Neural cell (in vitro differentiated cells): Measurements from ENCODE around the gene TBC1D3K. TPM values are rescaled to one million over a fixed set of nuclear protein-coding genes. Genes with fewer than 3 reads are reported as not detected.
"Not testable (repeated sequence)": the region's sequence is repeated elsewhere in the genome, so short reads cannot be mapped to it uniquely, and the experiment has no call there.

Source experiments
- H2AFZ ChIP-seq: fragments of 200-600, 300-800 bp; sonication (generic), shearing (Covaris generic); 2 replicates; pipeline ENCODE4 v1.6.0; 2014; ENCODE audit warnings: low read depth, mild to moderate bottlenecking, antibody characterized with exemption, low read length, moderate library complexity
- H3F3A ChIP-seq: fragments of 200-600 bp; shearing (Covaris generic); 2 replicates; pipeline ENCODE4 v1.6.1; 2016; ENCODE audit warnings: mild to moderate bottlenecking, moderate library complexity, mixed read lengths, antibody characterized with exemption, low read length; ENCODE audit not compliant: insufficient read depth, poor library complexity, severe bottlenecking
- H3K27ac ChIP-seq: fragments of 200-600, 300-800 bp; sonication (generic), shearing (Covaris generic); 2 replicates; pipeline ENCODE4 v1.5.1; 2014; ENCODE audit warnings: mild to moderate bottlenecking, low read length, moderate library complexity
- H3K27me3 ChIP-seq: fragments of 300-800, 200-600 bp; sonication (generic), shearing (Covaris generic); 2 replicates; pipeline ENCODE4 v1.6.0; 2014; ENCODE audit warnings: mild to moderate bottlenecking, low read depth, low read length, moderate library complexity; ENCODE audit not compliant: insufficient read depth
- H3K36me3 ChIP-seq: fragments of 300-800, 200-600 bp; sonication (generic), shearing (Covaris generic); 2 replicates; pipeline ENCODE4 v1.5.1; 2014; ENCODE audit warnings: mild to moderate bottlenecking, antibody characterized with exemption, low read length, moderate library complexity; ENCODE audit not compliant: insufficient read depth
- H3K4me2 ChIP-seq: fragments of 300-800, 200-600 bp; sonication (generic), shearing (Covaris generic); 2 replicates; pipeline ENCODE4 v1.6.0; 2014; ENCODE audit warnings: mild to moderate bottlenecking, low read length
- H3K4me3 ChIP-seq: fragments of 300-800, 200-600 bp; sonication (generic), shearing (Covaris generic); 2 replicates; pipeline ENCODE4 v1.5.1; 2014; ENCODE audit warnings: mild to moderate bottlenecking, low read length, moderate library complexity
- H3K79me2 ChIP-seq: fragments of 200-600 bp; shearing (Covaris generic); replicated peaks from 2 replicates; pipeline ENCODE4 v1.6.0; 2014; ENCODE audit warnings: mild to moderate bottlenecking, low read length, moderate library complexity; ENCODE audit not compliant: insufficient read depth
- H3K9ac ChIP-seq: fragments of 300-800, 200-600 bp; sonication (generic), shearing (Covaris generic); 2 replicates; pipeline ENCODE4 v1.6.1; 2016; ENCODE audit warnings: mild to moderate bottlenecking, low read length, mixed read lengths
- H3K9me2 ChIP-seq: fragments of 200-600 bp; shearing (Covaris generic); 2 replicates; pipeline ENCODE4 v1.6.1; 2016; ENCODE audit warnings: mild to moderate bottlenecking, low read length, mixed read lengths; ENCODE audit not compliant: insufficient read depth
- H3K9me3 ChIP-seq: fragments of 200-600, 300-800 bp; sonication (generic), shearing (Covaris generic); 2 replicates; pipeline ENCODE4 v1.6.1; 2016; ENCODE audit warnings: mild to moderate bottlenecking, mixed run types, low read length, moderate library complexity, mixed read lengths
- H4K20me1 ChIP-seq: fragments of 200-600 bp; shearing (Covaris generic); 2 replicates; pipeline ENCODE4 v1.6.1; 2016; ENCODE audit warnings: mild to moderate bottlenecking, mixed run types; ENCODE audit not compliant: insufficient read depth
- CTCF ChIP-seq: fragments of 450-650 bp; IDR thresholded peaks from 2 replicates; pipeline ENCODE4 v1.5.1; 2014; ENCODE audit warnings: antibody characterized with exemption, mild to moderate bottlenecking, moderate library complexity; ENCODE audit not compliant: poor library complexity, severe bottlenecking
- EP300 ChIP-seq: fragments of 450-650 bp; conservative IDR thresholded peaks from 2 replicates; pipeline ENCODE4 v1.6.1; 2014; ENCODE audit warnings: antibody characterized with exemption, mild to moderate bottlenecking, moderate library complexity; ENCODE audit not compliant: poor library complexity, severe bottlenecking
- EZH2 ChIP-seq: fragments of 200-600, 300-800 bp; shearing (Covaris generic), sonication (generic); IDR thresholded peaks from 2 replicates; pipeline ENCODE4 v1.6.1; 2014; ENCODE audit warnings: antibody characterized with exemption, low read length, borderline replicate concordance, mild to moderate bottlenecking; ENCODE audit not compliant: insufficient read depth, poor library complexity, severe bottlenecking
- MXI1 ChIP-seq: fragments of 450-650 bp; conservative IDR thresholded peaks from 2 replicates; pipeline ENCODE4 v1.6.1; 2014; ENCODE audit warnings: antibody characterized with exemption, mild to moderate bottlenecking; ENCODE audit not compliant: poor library complexity, severe bottlenecking
- POLR2AphosphoS5 ChIP-seq: IDR thresholded peaks from 2 replicates; pipeline ENCODE4 v1.6.1; 2012
- RAD21 ChIP-seq: fragments of 450-650 bp; conservative IDR thresholded peaks from 2 replicates; pipeline ENCODE4 v1.6.1; 2014; ENCODE audit warnings: antibody characterized with exemption, mild to moderate bottlenecking, moderate library complexity
- REST ChIP-seq: IDR thresholded peaks from 2 replicates; pipeline ENCODE4 v1.6.1; 2012; ENCODE audit warnings: borderline replicate concordance
- SMC3 ChIP-seq: fragments of 450-650 bp; conservative IDR thresholded peaks from 2 replicates; pipeline ENCODE4 v1.6.1; 2014; ENCODE audit warnings: antibody characterized with exemption, mild to moderate bottlenecking, moderate library complexity; ENCODE audit not compliant: poor library complexity
- TAF1 ChIP-seq: IDR thresholded peaks from 2 replicates; pipeline ENCODE4 v1.6.1; 2012; ENCODE audit warnings: low read depth
- polyA minus RNA-seq: library from RNA; depleted of rRNA, polyadenylated mRNA; stranded (reverse); fragments of >200 nt; gene quantifications from 2 replicates; pipeline ENCODE4 v1.2.3, GENCODE V29; 2014
- polyA plus RNA-seq: library from polyadenylated mRNA; depleted of rRNA; stranded (reverse); fragments of >200 nt; gene quantifications from 2 replicates; pipeline ENCODE4 v1.2.3, GENCODE V29; 2014

Gene TBC1D3K
- not detected in 2 replicates for polyA plus RNA-seq
- polyA minus RNA-seq = not detected in 2 replicates

DNA sequence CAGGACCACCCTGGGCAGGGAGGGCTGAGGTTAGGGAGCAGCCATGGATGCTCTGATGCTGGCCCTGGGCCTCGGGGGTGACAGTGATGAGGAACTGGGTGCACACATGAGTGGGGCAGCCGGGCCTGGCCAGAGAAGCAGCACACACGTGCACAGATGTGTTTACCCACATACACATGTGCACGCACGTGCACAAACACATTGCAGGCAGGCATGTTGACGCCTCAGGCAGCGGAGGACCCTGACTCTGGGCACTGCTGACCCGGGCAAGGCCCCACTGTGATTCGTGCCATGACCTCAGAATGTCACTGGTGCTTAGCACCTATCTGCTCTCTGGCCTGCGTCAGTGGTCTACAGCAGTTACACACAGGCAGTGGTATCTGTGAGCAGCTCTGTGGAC lies at the start of gene TBC1D3K:
TSS of gene TBC1D3K (plus strand) at position 301 of the 400 bp plus-strand sequence. CDS start 1,585 bp downstream, outside the sequence.
- not testable (repeated sequence) for H3F3A ChIP-seq, H3K79me2 ChIP-seq, H3K27ac ChIP-seq, H3K36me3 ChIP-seq, H3K9me3 ChIP-seq, H3K4me2 ChIP-seq, H4K20me1 ChIP-seq, H3K27me3 ChIP-seq, H3K9me2 ChIP-seq, H2AFZ ChIP-seq, H3K9ac ChIP-seq, H3K4me3 ChIP-seq

DNA sequence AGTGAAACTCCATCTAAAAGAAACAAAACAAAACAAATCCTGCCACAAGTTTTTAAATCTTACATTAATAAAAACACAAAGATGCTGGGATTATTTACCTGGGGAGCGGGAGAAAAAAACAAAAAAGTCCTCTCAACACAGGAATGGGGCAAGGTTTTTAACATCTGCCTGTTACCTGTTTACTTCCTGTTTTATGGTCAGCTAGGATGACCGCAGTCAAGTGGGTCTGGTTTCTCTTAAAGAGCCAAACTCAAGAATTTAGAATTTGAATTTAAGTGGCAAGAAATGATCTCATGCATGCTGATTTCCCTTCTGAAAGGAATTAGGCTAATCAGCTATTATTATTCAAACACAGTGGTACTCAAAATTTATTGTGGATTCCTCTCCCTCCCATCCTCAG lies 39.7 kb upstream of the TBC1D3K start:
- Histone ChIP-seq H3K9ac (no peak overlapping the region), H3K36me3 (no peaks in the 10 kb centered on the region), H3K4me3 (no peak overlapping the region), H3F3A (no peaks in the 10 kb centered on the region), H2AFZ (no peak overlapping the region), H3K79me2 (no peaks in the 10 kb centered on the region), H3K9me3 (no peaks in the 10 kb centered on the region), H3K27me3 (no peaks in the 10 kb centered on the region), H3K9me2 (no peaks in the 10 kb centered on the region), H4K20me1 (no peaks in the 10 kb centered on the region), H3K27ac (no peak overlapping the region), H3K4me2 (no peak overlapping the region)
- TF ChIP-seq TAF1 (no peak), POLR2AphosphoS5 (no peak), MXI1 (no peak), RAD21 (no peak), SMC3 (no peak), EZH2 (no peak), REST (no peak), CTCF (no peak), EP300 (no peak)

- H2AFZ ChIP-seq = no peak overlapping the region
- H3K27ac ChIP-seq = no peak overlapping the region
These were observed 39.1 kb upstream of the TBC1D3K start for GRCh38 chr17:37885136-37885535.

More at GRCh38 chr17:37885136-37885535, 39.1 kb upstream of the TBC1D3K start:
- no peak for TF ChIP-seq MXI1
- Histone ChIP-seq H3F3A (no peaks in the 10 kb centered on the region), H3K4me3 (no peak overlapping the region), H4K20me1 (no peaks in the 10 kb centered on the region), H3K4me2 (no peak overlapping the region), H3K9ac (no peak overlapping the region), H3K9me3 (no peaks in the 10 kb centered on the region), H3K36me3 (no peaks in the 10 kb centered on the region), H3K27me3 (no peaks in the 10 kb centered on the region), H3K79me2 (no peaks in the 10 kb centered on the region), H3K9me2 (no peaks in the 10 kb centered on the region)
